HG02981 (cell line): ENCODE data around the gene BTRC.
A peak's percentile ranks its signal among the peaks of the same experiment; 100 is the strongest.

Experiments used
- ATAC-seq: cut with Tn5 transposase; IDR thresholded peaks from one replicate; pipeline ENCODE4 v1.9.1; 2021; ENCODE audit warnings: mild to moderate bottlenecking, moderate library complexity; ENCODE audit not compliant: unreplicated experiment

BTRC gene

GRCh38 chr10:101564490-101564991 lies 210.6 kb downstream of the BTRC start:
- ATAC-seq = no peak

- no peak for ATAC-seq
These were observed 211.5 kb downstream of the BTRC start for GRCh38 chr10:101565370-101565900.

- ATAC-seq = no peak
These were observed 212.0 kb downstream of the BTRC start for GRCh38 chr10:101565936-101566332.

GRCh38 chr10:101566333-101567164 lies 212.6 kb downstream of the BTRC start:
- no peak for ATAC-seq

GRCh38 chr10:101567165-101568006 lies 213.4 kb downstream of the BTRC start:
- ATAC-seq = no peak

- ATAC-seq = no peak
These were observed 214.2 kb downstream of the BTRC start for GRCh38 chr10:101568054-101568745.

- ATAC-seq = no peak
These were observed 215.3 kb downstream of the BTRC start for GRCh38 chr10:101569323-101569621.

GRCh38 chr10:101569622-101570427 lies 215.9 kb downstream of the BTRC start:
- peak; percentile 62 for ATAC-seq

- no peak for ATAC-seq
These were observed 216.7 kb downstream of the BTRC start for GRCh38 chr10:101570428-101571270.

GRCh38 chr10:101571271-101571925 lies 217.4 kb downstream of the BTRC start:
- ATAC-seq = no peak

GRCh38 chr10:101572126-101572525 lies 218.2 kb downstream of the BTRC start:
- ATAC-seq = no peak

GRCh38 chr10:101572785-101573184 lies 218.8 kb downstream of the BTRC start:
- no peak for ATAC-seq

- no peak for ATAC-seq
These were observed 220.2 kb downstream of the BTRC start for GRCh38 chr10:101573885-101574753.

- ATAC-seq = no peak
These were observed 221.1 kb downstream of the BTRC start for GRCh38 chr10:101575091-101575490.

GRCh38 chr10:101575580-101576210 lies 221.7 kb downstream of the BTRC start:
- ATAC-seq = no peak

- ATAC-seq = no peak
These were observed 222.4 kb downstream of the BTRC start for GRCh38 chr10:101576211-101576863.
